ENCODE data around the gene KRTAP4-5. TPM values are rescaled to one million over a fixed set of nuclear protein-coding genes. Genes with fewer than 3 reads are reported as not detected.
"Not testable (repeated sequence)": the region's sequence is repeated elsewhere in the genome, so short reads cannot be mapped to it uniquely, and the experiment has no call there.

Gene KRTAP4-5
- total and polyA plus RNA-seq, 7 donors: not detected

GRCh38 chr17:41121742-41122141, 27.9 kb downstream of the KRTAP4-5 start:
- Histone ChIP-seq H3K9me3 (no peaks in the 10 kb centered on the region), H3K36me3 (no peaks in the 10 kb centered on the region), H3K27me3 (peaks cover 0 to 8% (median 0%) of the 10 kb centered on the region in 3 donors), H3K27ac (no peak overlapping the region), H3K4me1 (no peaks in the 10 kb centered on the region), H3K4me3 (no peak overlapping the region)
- TF ChIP-seq POLR2A (IDR thresholded peaks at IDR 0.05): no peak
- intact Hi-C loops (cut with DNase I): no loop called here
- WGBS, 2 donors: 91 to 96% methylated on average over 2 of the region's 2 CpGs
- DNase-seq: no peak

GRCh38 chr17:41119696-41120690, 29.6 kb downstream of the KRTAP4-5 start:
- DNase-seq; H3K27me3 ChIP-seq; H3K36me3 ChIP-seq; H3K4me3 ChIP-seq; H3K9me3 ChIP-seq; H3K27ac ChIP-seq; H3K4me1 ChIP-seq; intact Hi-C loops (cut with DNase I): not testable (repeated sequence)
- WGBS, 2 donors: 42 to 68% methylated on average over 11 of the region's 11 CpGs

GRCh38 chr17:41118721-41119120, 30.9 kb downstream of the KRTAP4-5 start:
- DNase-seq: no peak
- no peak for TF ChIP-seq POLR2A (IDR thresholded peaks at IDR 0.05)
- no peak for TF ChIP-seq EP300 (IDR thresholded peaks at IDR 0.05)
- no peak for TF ChIP-seq POLR2AphosphoS5 (IDR thresholded peaks at IDR 0.05)
- TF ChIP-seq CTCF (IDR thresholded peaks at IDR 0.05): no peak
- no peak overlapping the region for H3K27ac ChIP-seq
- intact Hi-C loops (cut with DNase I): no loop called here
- 92 to 93% methylated on average over 4 of the region's 4 CpGs for WGBS, 2 donors
- peaks cover 0 to 8% (median 0%) of the 10 kb centered on the region in 3 donors for H3K27me3 ChIP-seq
- no peaks in the 10 kb centered on the region for H3K36me3 ChIP-seq
- no peak overlapping the region for H3K4me3 ChIP-seq
- H3K4me1 ChIP-seq: no peaks in the 10 kb centered on the region
- H3K9me3 ChIP-seq: no peaks in the 10 kb centered on the region

GRCh38 chr17:41117846-41118386, 31.7 kb downstream of the KRTAP4-5 start, which contains the start of gene KRTAP4-11:
KRTAP4-11 (minus strand) TSS chr17:41118373; CDS start chr17:41118315, 58 bp downstream.
- H3K27me3 ChIP-seq; H3K36me3 ChIP-seq; H3K4me1 ChIP-seq; DNase-seq; H3K9me3 ChIP-seq; H3K4me3 ChIP-seq; intact Hi-C loops (cut with DNase I); H3K27ac ChIP-seq: not testable (repeated sequence)
- WGBS, 2 donors: 83 to 86% methylated on average over 10 of the region's 10 CpGs

- Histone ChIP-seq H3K27me3 (peaks cover 0 to 4% (median 0%) of the 10 kb centered on the region in 3 donors), H3K27ac (no peak overlapping the region), H3K9me3 (no peaks in the 10 kb centered on the region), H3K4me3 (no peak overlapping the region), H3K36me3 (no peaks in the 10 kb centered on the region), H3K4me1 (no peaks in the 10 kb centered on the region)
- DNase-seq: no peak
- intact Hi-C loops (cut with DNase I): no loop called here
- WGBS, 2 donors: 24 to 44% methylated on average over 5 of the region's 5 CpGs
- TF ChIP-seq EP300 (IDR thresholded peaks at IDR 0.05): no peak
- no peak for TF ChIP-seq POLR2AphosphoS5 (IDR thresholded peaks at IDR 0.05)
- TF ChIP-seq POLR2A (IDR thresholded peaks at IDR 0.05): no peak
- TF ChIP-seq CTCF (IDR thresholded peaks at IDR 0.05): no peak
Observed at GRCh38 chr17:41116297-41116696, 33.3 kb downstream of the KRTAP4-5 start.

GRCh38 chr17:41111151-41111885, 38.3 kb downstream of the KRTAP4-5 start:
- intact Hi-C loops (cut with DNase I): no loop called here
- no peak for TF ChIP-seq POLR2AphosphoS5 (IDR thresholded peaks at IDR 0.05)
- TF ChIP-seq EP300 (IDR thresholded peaks at IDR 0.05): no peak
- TF ChIP-seq POLR2A (IDR thresholded peaks at IDR 0.05): no peak
- TF ChIP-seq CTCF (IDR thresholded peaks at IDR 0.05): no peak
- Histone ChIP-seq H3K27ac (no peak overlapping the region), H3K36me3 (no peaks in the 10 kb centered on the region), H3K4me1 (no peaks in the 10 kb centered on the region), H3K4me3 (no peak overlapping the region), H3K27me3 (no peaks in the 10 kb centered on the region), H3K9me3 (no peaks in the 10 kb centered on the region)
- no peak for DNase-seq
- 72 to 83% methylated on average over 2 of the region's 2 CpGs for WGBS, 2 donors

GRCh38 chr17:41108728-41109386, 40.8 kb downstream of the KRTAP4-5 start:
- H3K36me3 ChIP-seq; DNase-seq; H3K4me1 ChIP-seq; intact Hi-C loops (cut with DNase I); H3K27me3 ChIP-seq; H3K27ac ChIP-seq; H3K9me3 ChIP-seq; H3K4me3 ChIP-seq: not testable (repeated sequence)
- WGBS, 2 donors: 35 to 38% methylated on average over 1 of the region's 1 CpG
